ENCODE results near the gene ARL5B.

Gene ARL5B

DNA sequence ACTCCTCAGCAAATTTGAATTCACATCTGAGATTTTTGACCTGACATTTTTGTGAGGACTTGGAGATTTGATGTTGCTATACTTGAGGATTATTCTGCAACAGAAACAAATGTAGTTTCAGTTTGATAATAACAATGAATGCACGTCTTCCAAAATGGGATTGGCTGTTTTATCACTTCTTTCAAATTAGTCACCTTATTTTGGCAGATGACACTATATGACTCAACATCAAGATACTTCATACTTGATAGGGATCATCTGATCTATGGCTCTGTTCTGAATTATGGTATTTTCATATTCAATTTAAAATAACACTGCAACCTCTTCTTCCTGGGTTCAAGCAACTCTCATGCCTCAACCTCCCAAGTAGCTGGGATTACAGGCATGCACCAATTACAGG, 24.2 kb downstream of the ARL5B start:
- H3K27me3 ChIP-seq (replicated peaks; ENCODE audit: control insufficient read depth, insufficient read depth, low read length), result no peaks in the 10 kb centered on the region
- H3K36me3 ChIP-seq (ENCODE audit: control insufficient read depth, insufficient read depth, low read length, severe bottlenecking), result no peaks in the 10 kb centered on the region
- peak; percentile 12 for DNase-seq (ENCODE audit: low read depth)
- no peaks in the 10 kb centered on the region for H3K9me3 ChIP-seq (ENCODE audit: control insufficient read depth, low read length)
- no peak overlapping the region for H3K4me3 ChIP-seq (ENCODE audit: low read length)
- no peak overlapping the region for H3K9ac ChIP-seq (ENCODE audit: low read length)
- H3K4me1 ChIP-seq (ENCODE audit: control insufficient read depth, insufficient read depth, low read length), result peaks cover 23% of the 10 kb centered on the region

GRCh38 chr10:18684416-18684815, 25.2 kb downstream of the ARL5B start:
- no peaks in the 10 kb centered on the region for H3K9me3 ChIP-seq (ENCODE audit: control insufficient read depth, low read length)
- H3K36me3 ChIP-seq (ENCODE audit: control insufficient read depth, insufficient read depth, low read length, severe bottlenecking), result no peaks in the 10 kb centered on the region
- H3K4me3 ChIP-seq (ENCODE audit: low read length), result no peak overlapping the region
- no peak for DNase-seq (ENCODE audit: low read depth)
- no peak overlapping the region for H3K9ac ChIP-seq (ENCODE audit: low read length)
- H3K27me3 ChIP-seq (replicated peaks; ENCODE audit: control insufficient read depth, insufficient read depth, low read length), result no peaks in the 10 kb centered on the region
- peaks cover 23% of the 10 kb centered on the region for H3K4me1 ChIP-seq (ENCODE audit: control insufficient read depth, insufficient read depth, low read length)

DNA sequence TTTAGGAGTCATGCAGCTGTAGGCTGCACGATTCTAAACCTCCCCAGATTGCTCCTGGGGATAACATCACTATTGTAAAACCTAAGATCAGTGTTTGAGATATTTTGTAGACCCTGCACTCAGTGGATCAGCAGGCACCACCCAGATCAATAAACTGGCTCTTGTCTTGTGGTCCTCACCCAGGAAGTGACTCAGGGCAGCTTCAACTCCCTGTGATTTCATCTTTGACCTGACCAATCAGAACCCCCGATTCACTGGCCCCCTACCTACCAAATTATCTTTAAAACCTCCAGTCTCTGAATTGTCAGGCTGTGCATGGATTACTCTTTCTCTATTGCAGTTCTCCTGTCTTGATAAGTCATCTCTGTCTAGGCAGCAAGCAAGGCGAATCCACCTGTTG, 25.7 kb downstream of the ARL5B start:
- Histone ChIP-seq H3K4me3 (ENCODE audit: low read length) (no peak overlapping the region), H3K36me3 (ENCODE audit: control insufficient read depth, insufficient read depth, low read length, severe bottlenecking) (no peaks in the 10 kb centered on the region), H3K9me3 (ENCODE audit: control insufficient read depth, low read length) (no peaks in the 10 kb centered on the region), H3K9ac (ENCODE audit: low read length) (no peak overlapping the region), H3K27me3 (replicated peaks; ENCODE audit: control insufficient read depth, insufficient read depth, low read length) (no peaks in the 10 kb centered on the region), H3K4me1 (ENCODE audit: control insufficient read depth, insufficient read depth, low read length) (peaks cover 23% of the 10 kb centered on the region)
- no peak for DNase-seq (ENCODE audit: low read depth)

GRCh38 chr10:18685555-18685954, 26.3 kb downstream of the ARL5B start:
- no peak overlapping the region for H3K4me3 ChIP-seq (ENCODE audit: low read length)
- H3K9me3 ChIP-seq (ENCODE audit: control insufficient read depth, low read length), result no peaks in the 10 kb centered on the region
- no peaks in the 10 kb centered on the region for H3K27me3 ChIP-seq (replicated peaks; ENCODE audit: control insufficient read depth, insufficient read depth, low read length)
- DNase-seq (ENCODE audit: low read depth), result no peak
- H3K9ac ChIP-seq (ENCODE audit: low read length), result no peak overlapping the region
- H3K4me1 ChIP-seq (ENCODE audit: control insufficient read depth, insufficient read depth, low read length), result peaks cover 23% of the 10 kb centered on the region
- no peaks in the 10 kb centered on the region for H3K36me3 ChIP-seq (ENCODE audit: control insufficient read depth, insufficient read depth, low read length, severe bottlenecking)

GRCh38 chr10:18687195-18687594, 28.0 kb downstream of the ARL5B start:
- no peaks in the 10 kb centered on the region for H3K36me3 ChIP-seq (ENCODE audit: control insufficient read depth, insufficient read depth, low read length, severe bottlenecking)
- no peak overlapping the region for H3K9ac ChIP-seq (ENCODE audit: low read length)
- no peak overlapping the region for H3K4me3 ChIP-seq (ENCODE audit: low read length)

GRCh38 chr10:18687706-18688105, 28.5 kb downstream of the ARL5B start:
- Histone ChIP-seq H3K36me3 (ENCODE audit: control insufficient read depth, insufficient read depth, low read length, severe bottlenecking) (no peaks in the 10 kb centered on the region), H3K9ac (ENCODE audit: low read length) (no peak overlapping the region), H3K4me3 (ENCODE audit: low read length) (no peak overlapping the region), H3K4me1 (ENCODE audit: control insufficient read depth, insufficient read depth, low read length) (peaks cover 8% of the 10 kb centered on the region), H3K27me3 (replicated peaks; ENCODE audit: control insufficient read depth, insufficient read depth, low read length) (no peaks in the 10 kb centered on the region), H3K9me3 (ENCODE audit: control insufficient read depth, low read length) (no peaks in the 10 kb centered on the region)
- DNase-seq (ENCODE audit: low read depth), result no peak

More at GRCh38 chr10:18687195-18687594, 28.0 kb downstream of the ARL5B start:
- H3K9me3 ChIP-seq (ENCODE audit: control insufficient read depth, low read length), result no peaks in the 10 kb centered on the region
- H3K27me3 ChIP-seq (replicated peaks; ENCODE audit: control insufficient read depth, insufficient read depth, low read length), result no peaks in the 10 kb centered on the region
- DNase-seq (ENCODE audit: low read depth), result no peak
- H3K4me1 ChIP-seq (ENCODE audit: control insufficient read depth, insufficient read depth, low read length), result peaks cover 8% of the 10 kb centered on the region

GRCh38 chr10:18689498-18689897, 30.3 kb downstream of the ARL5B start:
- DNase-seq (ENCODE audit: low read depth), result peak; percentile 76
- H3K4me1 ChIP-seq (ENCODE audit: control insufficient read depth, insufficient read depth, low read length), result no peaks in the 10 kb centered on the region

DNA sequence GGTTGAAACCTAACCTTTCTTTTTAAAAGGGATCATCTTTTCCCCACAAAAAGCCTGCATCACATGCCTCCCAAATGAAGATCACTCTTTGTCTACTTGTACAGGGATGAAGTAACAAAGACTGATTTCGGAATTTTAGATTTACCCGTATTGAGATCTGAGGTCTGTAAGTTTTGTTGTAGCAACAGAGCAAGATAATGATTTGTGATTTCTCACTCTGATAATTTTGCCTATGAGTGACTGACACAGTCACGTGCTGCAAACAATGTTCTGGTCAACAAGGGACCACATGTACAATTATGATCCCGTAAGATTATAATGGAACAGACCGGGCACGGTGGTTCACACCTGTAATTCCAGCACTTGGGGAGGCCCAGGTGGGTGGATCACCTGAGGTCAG, 31.3 kb downstream of the ARL5B start:
- no peak for DNase-seq (ENCODE audit: low read depth)
- no peak overlapping the region for H3K4me3 ChIP-seq (ENCODE audit: low read length)
- no peaks in the 10 kb centered on the region for H3K36me3 ChIP-seq (ENCODE audit: control insufficient read depth, insufficient read depth, low read length, severe bottlenecking)
- H3K9me3 ChIP-seq (ENCODE audit: control insufficient read depth, low read length), result no peaks in the 10 kb centered on the region
- H3K27me3 ChIP-seq (replicated peaks; ENCODE audit: control insufficient read depth, insufficient read depth, low read length), result no peaks in the 10 kb centered on the region
- H3K4me1 ChIP-seq (ENCODE audit: control insufficient read depth, insufficient read depth, low read length), result no peaks in the 10 kb centered on the region
- no peak overlapping the region for H3K9ac ChIP-seq (ENCODE audit: low read length)

More at GRCh38 chr10:18689498-18689897, 30.3 kb downstream of the ARL5B start:
- Histone ChIP-seq H3K4me3 (ENCODE audit: low read length) (no peak overlapping the region), H3K27me3 (replicated peaks; ENCODE audit: control insufficient read depth, insufficient read depth, low read length) (no peaks in the 10 kb centered on the region), H3K9me3 (ENCODE audit: control insufficient read depth, low read length) (no peaks in the 10 kb centered on the region), H3K9ac (ENCODE audit: low read length) (no peak overlapping the region), H3K36me3 (ENCODE audit: control insufficient read depth, insufficient read depth, low read length, severe bottlenecking) (no peaks in the 10 kb centered on the region)

- no peak overlapping the region for H3K4me3 ChIP-seq (ENCODE audit: low read length)
- no peak overlapping the region for H3K9ac ChIP-seq (ENCODE audit: low read length)
- DNase-seq (ENCODE audit: low read depth), result no peak
- no peaks in the 10 kb centered on the region for H3K27me3 ChIP-seq (replicated peaks; ENCODE audit: control insufficient read depth, insufficient read depth, low read length)
- no peaks in the 10 kb centered on the region for H3K36me3 ChIP-seq (ENCODE audit: control insufficient read depth, insufficient read depth, low read length, severe bottlenecking)
- H3K4me1 ChIP-seq (ENCODE audit: control insufficient read depth, insufficient read depth, low read length), result no peaks in the 10 kb centered on the region
- peaks cover 7% of the 10 kb centered on the region for H3K9me3 ChIP-seq (ENCODE audit: control insufficient read depth, low read length)
Measured at GRCh38 chr10:18699849-18700840, 40.9 kb downstream of the ARL5B start.

- Histone ChIP-seq H3K36me3 (ENCODE audit: control insufficient read depth, insufficient read depth, low read length, severe bottlenecking) (no peaks in the 10 kb centered on the region), H3K9me3 (ENCODE audit: control insufficient read depth, low read length) (peaks cover 4% of the 10 kb centered on the region), H3K27me3 (replicated peaks; ENCODE audit: control insufficient read depth, insufficient read depth, low read length) (no peaks in the 10 kb centered on the region), H3K4me3 (ENCODE audit: low read length) (no peak overlapping the region), H3K9ac (ENCODE audit: low read length) (no peak overlapping the region), H3K4me1 (ENCODE audit: control insufficient read depth, insufficient read depth, low read length) (no peaks in the 10 kb centered on the region)
- DNase-seq (ENCODE audit: low read depth), result no peak
Measured at GRCh38 chr10:18703521-18703920, 44.3 kb downstream of the ARL5B start.

DNA sequence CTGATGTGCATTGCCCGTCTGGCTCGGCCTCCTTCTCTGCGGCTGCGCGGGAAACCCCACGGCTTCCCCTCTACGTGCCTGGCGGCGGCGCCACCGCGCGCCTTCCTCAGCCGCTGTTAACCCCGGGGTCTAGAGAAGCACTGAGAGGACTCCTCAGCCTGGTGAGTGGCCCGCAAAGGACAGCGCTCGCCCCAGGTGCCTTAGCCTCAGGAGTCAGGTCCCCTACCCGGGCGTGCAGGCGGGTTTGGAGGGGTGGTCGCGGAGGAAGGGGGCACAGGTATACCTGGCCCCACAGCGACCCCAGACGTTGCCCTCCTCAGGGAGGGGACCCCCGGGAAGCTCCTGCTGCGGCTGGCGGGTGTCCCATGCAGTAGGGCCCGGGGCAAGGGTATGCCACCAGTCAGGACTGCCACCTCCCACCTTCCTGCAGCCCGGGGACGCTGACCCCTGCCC, 51.0 kb downstream of the ARL5B start:
- Histone ChIP-seq H3K36me3 (ENCODE audit: control insufficient read depth, insufficient read depth, low read length, severe bottlenecking) (no peaks in the 10 kb centered on the region), H3K9ac (ENCODE audit: low read length) (no peak overlapping the region), H3K4me3 (ENCODE audit: low read length) (no peak overlapping the region), H3K4me1 (ENCODE audit: control insufficient read depth, insufficient read depth, low read length) (peaks cover 15% of the 10 kb centered on the region), H3K9me3 (ENCODE audit: control insufficient read depth, low read length) (peaks cover 4% of the 10 kb centered on the region), H3K27me3 (replicated peaks; ENCODE audit: control insufficient read depth, insufficient read depth, low read length) (no peaks in the 10 kb centered on the region)
- DNase-seq (ENCODE audit: low read depth), result no peak
